ENCODE results near the gene TMEM151B.
A peak's percentile ranks its signal among the peaks of the same experiment; 100 is the strongest.
"Not testable (repeated sequence)": the region's sequence is repeated elsewhere in the genome, so short reads cannot be mapped to it uniquely, and the experiment has no call there.

TMEM151B gene

GRCh38 chr6:44269921-44270525 lies at the start of gene TMEM151B:
Gene TMEM151B (plus strand): TSS chr6:44270450. CDS start chr6:44270743, 293 bp downstream.
- DNase-seq (ENCODE audit: low spot score) = no peak

- DNase-seq (ENCODE audit: low spot score) = no peak
These were observed 49.3 kb upstream of the TMEM151B start for GRCh38 chr6:44220913-44221290.

GRCh38 chr6:44221291-44221960 lies 48.8 kb upstream of the TMEM151B start:
- peak; percentile 78 for DNase-seq (ENCODE audit: low spot score)

- no peak for DNase-seq (ENCODE audit: low spot score)
These were observed 48.3 kb upstream of the TMEM151B start for GRCh38 chr6:44221961-44222335.

GRCh38 chr6:44222486-44223318 lies 47.5 kb upstream of the TMEM151B start:
- DNase-seq (ENCODE audit: low spot score) = no peak

GRCh38 chr6:44223319-44224028 lies 46.8 kb upstream of the TMEM151B start, which contains the start of gene SLC29A1:
Gene SLC29A1 (plus strand): TSS chr6:44223595. CDS start chr6:44227314, 3,719 bp downstream.
- peak; percentile 55 for DNase-seq (ENCODE audit: low spot score)

GRCh38 chr6:44224029-44224964 lies 46.0 kb upstream of the TMEM151B start:
- DNase-seq (ENCODE audit: low spot score) = no peak

GRCh38 chr6:44224965-44225305 lies 45.3 kb upstream of the TMEM151B start:
- no peak for DNase-seq (ENCODE audit: low spot score)

GRCh38 chr6:44225579-44226325 lies 44.5 kb upstream of the TMEM151B start:
- no peak for DNase-seq (ENCODE audit: low spot score)

GRCh38 chr6:44226368-44227147 lies 43.7 kb upstream of the TMEM151B start:
- no peak for DNase-seq (ENCODE audit: low spot score)

GRCh38 chr6:44227148-44227793 lies 43.0 kb upstream of the TMEM151B start:
- DNase-seq (ENCODE audit: low spot score) = no peak

- DNase-seq (ENCODE audit: low spot score) = no peak
These were observed 42.2 kb upstream of the TMEM151B start for GRCh38 chr6:44228031-44228430.

GRCh38 chr6:44228433-44228832 lies 41.8 kb upstream of the TMEM151B start:
- DNase-seq (ENCODE audit: low spot score) = no peak

- no peak for DNase-seq (ENCODE audit: low spot score)
These were observed 41.4 kb upstream of the TMEM151B start for GRCh38 chr6:44228836-44229235.

- DNase-seq (ENCODE audit: low spot score) = no peak
These were observed 40.7 kb upstream of the TMEM151B start for GRCh38 chr6:44229376-44230033.

- no peak for DNase-seq (ENCODE audit: low spot score)
These were observed 40.1 kb upstream of the TMEM151B start for GRCh38 chr6:44230034-44230675.

GRCh38 chr6:44231426-44231825 lies 38.8 kb upstream of the TMEM151B start:
- DNase-seq (ENCODE audit: low spot score) = not testable (repeated sequence)
